Astrocyte of the spinal cord (primary cell): ENCODE results near the gene ANAPC10.

Source experiments
- DNase-seq: peaks from one replicate; pipeline ENCODE4 v3.0.0; 2011; ENCODE audit warnings: low read depth, low spot score
- H3K4me3 ChIP-seq: 2 replicates; pipeline ENCODE4 v1.5.1; 2011; ENCODE audit warnings: low read depth, mild to moderate bottlenecking, low read length, moderate library complexity
- in situ Hi-C: cut with HindIII; loops from 2 replicates; pipeline ENCODE4 v1.10.0; 2017; ENCODE audit warnings: low sequenced_read_pairs
- TF ChIP-seq, protein P1 (sequence below): IDR thresholded peaks from 2 replicates; pipeline ENCODE4 v1.5.1; 2012; ENCODE audit warnings: low read depth, mild to moderate bottlenecking, low read length, inconsistent platforms

The ANAPC10 gene

DNA sequence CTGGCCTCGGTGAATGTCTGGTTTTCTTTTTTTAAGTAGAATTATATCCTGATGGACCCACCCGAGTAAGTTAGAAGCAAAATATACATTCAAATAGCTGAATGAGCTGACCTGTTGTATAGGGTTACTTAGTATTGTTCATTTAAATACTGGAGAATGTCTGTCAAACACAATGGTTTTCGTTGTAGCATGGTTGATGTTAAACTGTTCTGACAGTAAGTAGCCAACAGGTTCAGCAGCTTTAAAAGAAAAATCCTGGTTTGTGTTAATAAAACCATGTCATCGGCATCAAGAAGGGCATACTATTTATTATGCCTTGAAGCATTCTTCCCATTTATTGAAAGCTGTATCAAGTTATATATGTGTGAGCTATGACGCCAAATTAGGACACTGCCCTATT, 149.6 kb downstream of the ANAPC10 start:
- H3K4me3 ChIP-seq = no peak overlapping the region
- TF ChIP-seq, protein P1, sequence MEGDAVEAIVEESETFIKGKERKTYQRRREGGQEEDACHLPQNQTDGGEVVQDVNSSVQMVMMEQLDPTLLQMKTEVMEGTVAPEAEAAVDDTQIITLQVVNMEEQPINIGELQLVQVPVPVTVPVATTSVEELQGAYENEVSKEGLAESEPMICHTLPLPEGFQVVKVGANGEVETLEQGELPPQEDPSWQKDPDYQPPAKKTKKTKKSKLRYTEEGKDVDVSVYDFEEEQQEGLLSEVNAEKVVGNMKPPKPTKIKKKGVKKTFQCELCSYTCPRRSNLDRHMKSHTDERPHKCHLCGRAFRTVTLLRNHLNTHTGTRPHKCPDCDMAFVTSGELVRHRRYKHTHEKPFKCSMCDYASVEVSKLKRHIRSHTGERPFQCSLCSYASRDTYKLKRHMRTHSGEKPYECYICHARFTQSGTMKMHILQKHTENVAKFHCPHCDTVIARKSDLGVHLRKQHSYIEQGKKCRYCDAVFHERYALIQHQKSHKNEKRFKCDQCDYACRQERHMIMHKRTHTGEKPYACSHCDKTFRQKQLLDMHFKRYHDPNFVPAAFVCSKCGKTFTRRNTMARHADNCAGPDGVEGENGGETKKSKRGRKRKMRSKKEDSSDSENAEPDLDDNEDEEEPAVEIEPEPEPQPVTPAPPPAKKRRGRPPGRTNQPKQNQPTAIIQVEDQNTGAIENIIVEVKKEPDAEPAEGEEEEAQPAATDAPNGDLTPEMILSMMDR = no peak
- in situ Hi-C loops = no loop called here
- DNase-seq = no peak

DNA sequence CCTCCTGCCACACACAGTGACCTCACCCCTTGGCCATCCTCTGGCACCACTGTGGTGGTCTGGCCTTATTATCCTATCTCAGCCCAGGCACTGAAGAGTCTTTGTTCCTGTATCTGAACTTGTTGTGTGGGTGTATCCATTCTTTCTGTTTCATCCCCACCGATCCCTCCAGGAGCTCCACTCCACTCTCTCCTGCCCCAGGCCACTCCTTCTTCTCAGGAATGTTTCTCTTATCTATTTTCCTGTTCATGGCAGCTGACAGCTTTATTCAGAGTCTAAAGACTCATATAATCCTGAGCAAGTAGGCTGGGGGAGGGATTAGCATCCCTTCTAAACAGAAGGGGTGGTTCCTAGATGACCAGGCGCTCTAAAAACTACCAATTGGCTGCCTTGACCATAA, 150.0 kb downstream of the ANAPC10 start:
- in situ Hi-C loops = no loop called here
- H3K4me3 ChIP-seq = no peak overlapping the region
- DNase-seq = no peak
- TF ChIP-seq, protein P1 = no peak
